HG02759 (cell line): ENCODE data around the gene RBPJ.
"Not testable (repeated sequence)": the region's sequence is repeated elsewhere in the genome, so short reads cannot be mapped to it uniquely, and the experiment has no call there.

ENCODE experiments used
- ATAC-seq: cut with Tn5 transposase; IDR thresholded peaks from one replicate; pipeline ENCODE4 v1.9.1; 2021; ENCODE audit warnings: mild to moderate bottlenecking, moderate library complexity; ENCODE audit not compliant: unreplicated experiment

The RBPJ gene

GRCh38 chr4:26300314-26301307, 20.2 kb upstream of the RBPJ start:
- no peak for ATAC-seq

DNA sequence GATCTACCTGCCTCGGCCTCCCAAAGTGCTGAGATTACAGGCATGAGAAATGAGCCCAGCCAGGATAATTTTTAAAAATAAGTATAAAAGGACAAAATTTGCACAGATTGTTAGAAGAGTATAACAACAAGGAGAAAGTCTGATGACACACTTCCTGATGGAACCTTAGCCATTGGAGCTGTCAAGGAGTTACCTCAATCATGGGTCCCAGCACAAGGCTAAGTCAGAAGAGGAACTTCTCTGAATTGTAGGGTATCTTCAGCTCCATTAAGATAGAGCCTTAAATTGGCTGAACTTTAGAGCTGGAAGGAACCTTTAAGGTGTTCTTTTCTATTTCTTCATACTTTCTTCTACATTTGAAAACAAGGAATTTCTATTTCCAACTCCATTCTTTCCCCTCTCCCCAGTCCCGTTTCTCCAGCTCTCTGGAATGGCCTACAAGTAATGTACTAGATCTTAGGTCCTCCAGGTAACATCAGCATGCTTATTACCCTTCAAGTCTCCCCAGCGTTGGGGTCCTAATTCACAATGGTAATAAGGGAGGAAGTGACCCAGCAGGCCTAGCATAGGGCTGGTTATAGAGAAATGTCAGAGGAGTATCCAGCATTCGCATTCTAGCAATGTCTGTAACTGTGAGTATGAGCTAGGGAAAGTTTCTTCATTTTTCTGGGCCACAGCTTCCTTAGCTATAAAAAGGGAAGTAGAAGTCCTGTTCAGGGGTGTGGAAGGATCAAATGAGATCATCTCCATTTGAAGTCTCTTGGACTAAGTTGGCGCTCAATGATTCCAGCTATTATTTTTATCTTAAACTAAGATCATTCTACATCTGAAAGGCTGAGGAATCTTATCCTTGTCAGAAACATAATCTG, 18.5 kb upstream of the RBPJ start:
- no peak for ATAC-seq

DNA sequence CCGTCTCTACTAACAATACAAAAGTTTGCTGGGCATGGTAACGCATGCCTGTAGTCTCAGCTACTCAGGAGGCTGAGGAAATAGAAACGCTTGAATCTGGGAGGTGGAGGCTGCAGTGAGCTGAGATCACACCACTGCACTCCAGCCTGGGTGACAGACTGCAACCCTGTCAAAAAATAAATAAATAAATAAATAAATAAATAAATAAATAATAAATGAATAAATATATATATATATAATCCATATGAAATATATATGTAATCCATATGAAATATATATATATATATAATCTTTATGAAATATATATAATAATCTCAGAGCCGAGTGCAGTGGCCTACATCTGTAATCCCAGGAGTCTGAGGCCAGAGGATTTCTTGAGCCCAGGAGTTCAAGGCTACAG, 17.8 kb upstream of the RBPJ start:
- ATAC-seq = no peak

DNA sequence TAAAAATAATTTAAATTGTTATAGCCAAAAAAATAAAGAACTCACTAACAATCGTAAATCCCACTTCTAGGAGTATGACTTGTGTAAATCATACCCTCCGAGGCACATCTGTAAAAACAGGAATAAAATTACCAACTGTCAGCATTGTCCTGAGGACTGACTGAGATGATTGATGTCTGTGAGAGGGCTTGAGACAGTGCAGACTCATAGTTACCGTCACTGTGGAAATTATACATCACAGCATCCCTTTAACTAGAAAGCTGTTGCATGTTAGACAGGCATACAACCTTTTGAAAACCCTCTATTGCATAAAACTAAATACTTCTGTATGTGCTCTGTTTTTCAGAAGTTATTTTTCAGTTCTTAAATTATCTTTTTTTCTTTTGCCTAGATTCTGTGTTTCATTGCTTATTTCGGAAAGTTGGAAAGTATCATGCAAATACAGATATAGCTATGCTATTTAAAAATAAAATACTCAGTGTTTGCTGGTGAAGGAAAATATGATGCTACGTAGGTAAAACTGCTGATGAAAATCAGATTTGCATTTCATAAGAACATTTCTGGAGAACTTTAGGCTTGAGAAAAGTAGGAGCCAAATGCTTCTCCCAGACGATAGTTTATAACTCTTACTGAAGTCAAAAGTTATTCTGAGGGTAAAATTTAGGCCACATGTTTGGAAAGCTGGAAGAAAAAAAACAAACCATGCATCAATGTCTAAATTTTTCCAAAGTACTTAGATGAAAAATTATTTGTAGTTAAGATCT, 13.6 kb upstream of the RBPJ start:
- no peak for ATAC-seq

DNA sequence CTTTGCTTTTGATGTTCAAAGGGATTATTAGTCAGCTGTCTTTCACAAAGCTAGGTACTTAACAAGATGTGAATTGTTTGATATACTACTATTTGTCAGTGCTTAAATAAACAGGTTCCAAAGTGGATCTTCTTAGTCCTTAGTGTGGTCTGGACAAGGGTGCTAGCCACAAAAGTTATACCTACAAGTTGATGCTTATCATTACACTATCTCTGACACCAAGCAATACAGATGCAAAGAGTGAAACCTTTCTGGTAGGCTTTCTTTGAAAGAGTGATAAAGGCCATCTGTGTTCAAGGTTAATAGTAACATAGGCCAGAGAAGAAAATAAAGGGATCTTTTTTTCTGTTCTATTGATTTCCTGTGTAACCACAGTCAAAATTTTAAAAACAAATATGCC, 12.2 kb upstream of the RBPJ start:
- ATAC-seq = no peak

DNA sequence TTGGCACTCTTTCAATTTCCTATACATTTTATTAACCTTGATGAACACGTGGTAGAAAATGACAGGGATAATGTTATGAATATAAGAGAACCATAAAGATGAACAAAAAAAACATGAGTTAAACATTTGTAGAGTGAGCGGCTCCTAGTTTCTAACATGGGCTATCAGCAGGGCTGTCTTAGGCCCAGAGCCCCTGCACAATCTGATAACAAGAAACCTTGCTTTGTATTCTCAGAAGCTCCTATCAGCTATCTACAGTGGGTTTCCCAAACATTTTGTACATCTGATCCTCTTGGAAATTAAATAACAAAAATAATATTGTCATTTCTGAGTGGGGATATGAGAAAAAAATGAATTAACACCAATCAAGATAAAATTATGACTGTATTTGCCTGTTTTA, 10.6 kb upstream of the RBPJ start:
- no peak for ATAC-seq

GRCh38 chr4:26311633-26312032, 9.2 kb upstream of the RBPJ start:
- no peak for ATAC-seq

DNA sequence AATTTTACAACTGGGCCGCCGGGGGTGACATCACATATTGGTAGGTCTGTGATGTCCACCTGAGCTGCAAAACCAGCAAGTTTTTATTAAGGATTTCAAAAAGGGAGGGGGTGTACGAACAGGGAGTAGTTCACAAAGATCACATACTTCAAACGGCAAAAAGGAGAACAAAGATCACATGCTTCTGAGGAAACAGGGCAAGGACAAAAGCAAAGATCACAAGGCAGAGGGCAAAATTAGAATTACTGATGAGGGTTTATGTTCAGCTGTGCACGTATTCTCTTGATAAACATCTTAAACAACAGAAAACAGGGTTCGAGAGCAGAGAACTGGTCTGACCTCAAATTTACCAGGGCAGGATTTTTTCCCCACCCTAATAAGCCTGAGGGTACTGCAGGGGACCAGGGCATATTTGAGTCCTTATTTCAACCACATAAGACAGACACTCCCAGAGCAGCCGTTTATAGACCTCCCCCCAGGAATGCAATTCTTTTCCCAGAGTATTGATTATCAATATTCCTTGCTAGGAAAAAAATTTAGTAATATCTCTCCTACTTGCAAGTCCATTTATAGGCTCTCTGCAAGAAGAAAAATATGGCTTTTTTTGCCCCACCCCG, 5.4 kb upstream of the RBPJ start:
- not testable (repeated sequence) for ATAC-seq

- ATAC-seq = no peak
Measured at GRCh38 chr4:26317766-26318165, 3.0 kb upstream of the RBPJ start.

DNA sequence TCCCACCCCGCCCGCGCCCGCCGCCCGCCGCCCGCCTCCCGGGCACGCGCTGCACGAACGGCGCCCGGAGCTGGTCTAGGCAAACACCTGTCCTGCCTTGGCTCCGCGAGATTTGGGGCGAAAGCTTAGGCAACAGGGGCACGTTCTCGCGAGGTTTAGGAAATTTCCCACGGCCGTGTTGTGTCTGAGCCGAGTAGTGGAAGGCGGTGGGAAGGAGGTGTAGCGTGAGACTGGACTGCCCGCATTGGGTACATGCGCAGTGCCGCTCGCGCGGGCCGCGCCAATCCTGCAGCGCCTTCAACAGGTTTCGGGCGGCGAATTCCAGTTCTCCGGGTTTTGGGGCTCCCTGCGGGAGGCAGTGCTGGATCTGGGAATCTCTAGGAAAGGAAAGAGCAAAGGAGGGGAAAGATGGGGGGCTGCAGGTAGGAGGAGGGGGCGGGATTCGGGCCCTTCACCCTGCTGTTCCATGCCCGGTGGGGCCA, 1.3 kb upstream of the RBPJ start:
- ATAC-seq = peak; percentile 73

DNA sequence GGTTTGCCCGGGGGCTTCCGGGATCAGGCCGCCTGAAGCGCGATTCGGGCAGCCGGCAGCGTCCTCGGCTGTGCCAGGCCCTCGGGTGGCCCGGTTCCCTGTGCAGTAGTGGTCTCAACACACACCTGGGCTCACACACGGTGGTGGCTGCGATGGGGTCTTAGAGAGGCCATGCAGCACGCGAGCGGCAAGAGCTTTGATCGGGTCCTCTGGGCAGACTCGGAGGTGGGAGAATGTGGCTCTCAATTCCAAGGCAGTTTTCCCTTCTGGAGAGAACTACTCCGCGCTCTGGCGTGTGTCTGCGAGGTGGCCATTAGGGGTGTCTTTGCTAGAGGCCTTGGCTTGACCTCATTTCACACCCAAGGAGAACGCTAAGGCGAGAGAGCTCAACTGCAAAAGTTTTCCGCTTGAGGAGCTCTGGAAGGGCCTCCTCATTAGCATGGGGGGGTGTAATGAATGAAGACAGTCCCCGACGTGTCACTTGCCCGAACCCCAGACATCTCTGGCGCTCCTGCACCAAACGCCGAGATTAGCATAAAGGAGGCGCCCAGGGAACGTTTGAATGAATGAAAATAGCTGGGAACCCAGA, 771 bp upstream of the RBPJ start:
- ATAC-seq = peak; percentile 27

DNA sequence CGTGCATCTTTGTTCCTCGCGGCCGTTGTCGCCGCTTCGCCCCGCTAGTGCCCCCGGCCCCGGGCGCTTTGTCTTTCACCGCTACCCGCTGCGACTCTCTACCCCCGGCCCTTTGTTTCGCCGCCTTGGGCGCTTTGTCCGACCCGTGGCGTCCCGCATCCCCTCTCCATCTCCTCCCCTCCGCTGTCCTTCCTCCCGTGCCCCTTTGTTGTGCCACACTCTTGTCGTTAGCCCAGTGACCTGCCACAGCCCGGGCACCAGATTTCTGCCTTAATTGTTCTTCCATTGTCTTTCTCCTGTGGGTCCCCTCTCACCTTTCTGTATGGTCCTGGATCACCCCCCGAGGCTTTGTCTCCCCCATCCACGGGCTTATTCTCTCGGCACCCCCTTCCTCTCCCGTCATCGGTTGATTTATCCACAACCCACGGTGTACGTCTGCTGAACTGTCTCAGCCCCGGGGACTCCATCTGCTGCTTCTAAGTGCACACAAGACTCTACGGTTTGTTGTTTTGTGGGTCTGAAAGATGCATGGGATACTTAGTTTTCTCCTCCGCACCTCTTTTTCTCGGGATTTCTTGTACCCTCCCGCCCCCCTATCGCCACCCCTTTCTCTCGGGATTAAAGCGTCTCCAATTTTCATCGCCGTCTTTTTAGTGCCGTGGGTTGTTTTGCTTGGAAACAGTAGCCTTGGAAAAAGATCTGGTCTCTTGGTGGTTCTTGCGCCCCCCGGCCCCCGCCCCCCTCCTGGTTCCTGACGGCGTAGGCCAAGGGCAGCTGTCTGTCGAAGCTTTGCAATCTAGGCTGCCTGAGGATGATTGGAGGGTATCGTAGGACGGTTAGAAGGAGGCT, 783 bp downstream of the RBPJ start:
- ATAC-seq = peak; percentile 0

- ATAC-seq = no peak
Measured at GRCh38 chr4:26322346-26322745, 1.5 kb downstream of the RBPJ start.

DNA sequence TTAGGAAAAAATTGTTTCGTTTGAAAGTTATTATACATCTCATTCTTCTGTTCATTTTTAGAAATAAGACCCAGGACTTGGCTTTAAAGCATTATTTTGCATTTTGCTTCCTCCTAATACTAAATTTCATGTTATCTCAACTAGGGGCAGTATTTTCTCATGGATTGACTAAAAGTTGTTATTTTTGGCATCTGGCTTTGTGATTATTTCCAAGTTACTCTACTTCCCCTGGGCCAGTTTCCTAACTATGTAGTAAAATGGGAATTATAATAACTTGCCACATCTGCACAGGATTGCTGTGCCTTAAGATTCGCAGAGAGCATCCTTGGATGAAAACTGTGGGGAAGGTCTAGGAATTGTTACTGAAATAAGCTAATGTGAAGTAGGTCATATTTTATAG, 3.0 kb downstream of the RBPJ start:
- no peak for ATAC-seq

GRCh38 chr4:26325191-26325590, 4.4 kb downstream of the RBPJ start:
- no peak for ATAC-seq

GRCh38 chr4:26326791-26327190, 6.0 kb downstream of the RBPJ start:
- no peak for ATAC-seq

- ATAC-seq = peak; percentile 85
Measured at GRCh38 chr4:26330186-26330787, 9.5 kb downstream of the RBPJ start.

- ATAC-seq = no peak
Measured at GRCh38 chr4:26330946-26331345, 10.1 kb downstream of the RBPJ start.
